Progenitor cell of endocrine pancreas (in vitro differentiated cells): ENCODE results near the gene RASAL2. TPM values are rescaled to one million over a fixed set of nuclear protein-coding genes. Genes with fewer than 3 reads are reported as not detected.

Experiments
- DNase-seq: peaks from one replicate; pipeline ENCODE4 v3.0.0; 2021; ENCODE audit warnings: low spot score; ENCODE audit not compliant: unreplicated experiment
- H3K27ac Mint-ChIP-seq: 2 replicates; pipeline ENCODE4 v1.8.0; 2021; ENCODE audit warnings: mild to moderate bottlenecking, moderate library complexity, mixed read lengths
- H3K27me3 Mint-ChIP-seq: 2 replicates; pipeline ENCODE4 v1.8.0; 2021; ENCODE audit warnings: mixed read lengths
- H3K36me3 Mint-ChIP-seq: 2 replicates; pipeline ENCODE4 v1.8.0; 2022; ENCODE audit warnings: mixed read lengths; ENCODE audit not compliant: insufficient read depth
- H3K4me1 Mint-ChIP-seq: 2 replicates; pipeline ENCODE4 v1.8.0; 2021; ENCODE audit warnings: low read depth, mixed read lengths
- H3K4me3 Mint-ChIP-seq: 2 replicates; pipeline ENCODE4 v1.8.0; 2021; ENCODE audit warnings: low read depth, mild to moderate bottlenecking, moderate library complexity, mixed read lengths
- H3K9me3 Mint-ChIP-seq: 2 replicates; pipeline ENCODE4 v1.8.0; 2021; ENCODE audit warnings: low read depth, mixed read lengths
- CTCF ChIP-seq: fragments of 200-600 bp; sonication (generic); IDR thresholded peaks from one replicate; pipeline ENCODE4 v1.5.0; 2021; ENCODE audit warnings: antibody characterized with exemption, mild to moderate bottlenecking; ENCODE audit not compliant: unreplicated experiment
- total RNA-seq: library from RNA; stranded (reverse); gene quantifications from 2 replicates; pipeline ENCODE4 v1.2.1, GENCODE V29; 2021

RASAL2 gene
- total RNA-seq, 1 donor from 2014 or later = 28.5 TPM

- Mint-ChIP-seq H3K4me1 (peaks cover 6% of the 10 kb centered on the region), H3K4me3 (no peak overlapping the region), H3K27ac (peak overlapping the region; percentile 63), H3K27me3 (no peaks in the 10 kb centered on the region), H3K36me3 (peaks cover 27% of the 10 kb centered on the region), H3K9me3 (no peaks in the 10 kb centered on the region)
- DNase-seq = no peak
- TF ChIP-seq CTCF = no peak
These were observed 376.6 kb downstream of the RASAL2 start for GRCh38 chr1:178470411-178470960.

- Mint-ChIP-seq H3K27ac (no peak overlapping the region), H3K36me3 (peaks cover 23% of the 10 kb centered on the region), H3K4me1 (peaks cover 12% of the 10 kb centered on the region), H3K9me3 (no peaks in the 10 kb centered on the region), H3K27me3 (no peaks in the 10 kb centered on the region), H3K4me3 (no peak overlapping the region)
- TF ChIP-seq CTCF = no peak
- no peak for DNase-seq
These were observed 378.6 kb downstream of the RASAL2 start for GRCh38 chr1:178472531-178472930.

- peaks cover 27% of the 10 kb centered on the region for H3K36me3 Mint-ChIP-seq
- no peak overlapping the region for H3K4me3 Mint-ChIP-seq
- TF ChIP-seq CTCF = no peak
- no peaks in the 10 kb centered on the region for H3K27me3 Mint-ChIP-seq
- H3K4me1 Mint-ChIP-seq = peaks cover 18% of the 10 kb centered on the region
- no peaks in the 10 kb centered on the region for H3K9me3 Mint-ChIP-seq
- H3K27ac Mint-ChIP-seq = no peak overlapping the region
- no peak for DNase-seq
These were observed 383.5 kb downstream of the RASAL2 start for GRCh38 chr1:178477373-178477772.

- H3K9me3 Mint-ChIP-seq = no peaks in the 10 kb centered on the region
- peaks cover 18% of the 10 kb centered on the region for H3K4me1 Mint-ChIP-seq
- peak overlapping the region; percentile 24 for H3K4me3 Mint-ChIP-seq
- H3K27ac Mint-ChIP-seq = peak overlapping the region; percentile 50
- H3K27me3 Mint-ChIP-seq = no peaks in the 10 kb centered on the region
- TF ChIP-seq CTCF = no peak
- peaks cover 27% of the 10 kb centered on the region for H3K36me3 Mint-ChIP-seq
- DNase-seq = no peak
These were observed 383.9 kb downstream of the RASAL2 start for GRCh38 chr1:178477841-178478240.

- H3K36me3 Mint-ChIP-seq = peaks cover 8% of the 10 kb centered on the region
- no peak for DNase-seq
- H3K27me3 Mint-ChIP-seq = no peaks in the 10 kb centered on the region
- no peak for TF ChIP-seq CTCF
- no peak overlapping the region for H3K27ac Mint-ChIP-seq
- no peak overlapping the region for H3K4me3 Mint-ChIP-seq
- H3K4me1 Mint-ChIP-seq = peaks cover 5% of the 10 kb centered on the region
- no peaks in the 10 kb centered on the region for H3K9me3 Mint-ChIP-seq
These were observed 389.5 kb downstream of the RASAL2 start for GRCh38 chr1:178483251-178483957.
